Endothelial cell of umbilical vein (primary cell): ENCODE results near the gene DIO1.

Experiments used
- EZH2 ChIP-seq: IDR thresholded peaks from 2 replicates; pipeline ENCODE4 v1.6.1; 2012; ENCODE audit warnings: borderline replicate concordance, low read depth, mild to moderate bottlenecking, moderate library complexity, low read length, inconsistent platforms; ENCODE audit not compliant: severe bottlenecking
- POLR2A ChIP-seq: IDR thresholded peaks from 2 replicates; pipeline ENCODE4 v1.6.1; 2012; ENCODE audit warnings: low read depth, mild to moderate bottlenecking, control low read depth, low read length
- POLR2AphosphoS5 ChIP-seq: IDR thresholded peaks from 2 replicates; pipeline ENCODE4 v1.6.1; 2012; ENCODE audit warnings: low read depth, mild to moderate bottlenecking, control low read depth, low read length, moderate library complexity; ENCODE audit not compliant: insufficient read depth
- TF ChIP-seq, protein P1 (sequence below), 2 donors: IDR thresholded peaks; 1 replicate in 1 of 2; 2 replicates in 1 of 2; pipeline ENCODE4 v1.5.1; 2011; ENCODE audit warnings: low read length in 2 of 2, mild to moderate bottlenecking in 2 of 2, moderate library complexity in 2 of 2, control low read depth in 1 of 2, inconsistent platforms in 1 of 2, low read depth in 1 of 2; ENCODE audit not compliant: insufficient read depth in 1 of 2; ENCODE audit errors: extremely low read depth in 1 of 2

DNA sequence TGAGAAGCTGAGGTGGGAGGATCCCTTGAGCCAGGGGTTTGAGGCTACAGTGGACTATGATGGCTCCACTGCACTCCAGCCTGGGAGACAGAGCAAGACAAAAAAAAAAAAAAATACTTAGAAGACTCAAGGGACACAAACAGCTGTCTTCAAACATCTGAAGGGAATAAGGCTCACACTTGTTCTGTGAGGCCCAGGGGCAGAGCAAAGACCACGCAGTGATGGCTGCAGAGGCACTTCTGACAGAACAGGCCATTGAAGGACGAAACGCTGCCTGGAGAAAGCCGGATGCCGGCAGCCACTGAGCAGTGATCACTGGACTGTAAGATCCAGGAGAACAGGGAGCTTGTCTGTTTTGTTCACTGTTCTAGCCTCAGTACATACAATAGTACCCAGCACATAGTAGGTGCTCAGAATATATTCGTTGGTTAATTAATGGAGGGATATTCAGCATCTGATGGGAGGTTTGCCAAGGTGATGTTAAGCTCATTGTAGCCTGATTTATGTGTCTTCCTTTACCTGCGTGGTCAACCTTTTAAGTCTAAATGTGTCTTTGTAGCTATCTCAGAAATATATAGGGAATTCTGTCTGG lies 43.8 kb upstream of the DIO1 start:
- TF ChIP-seq POLR2A (no peak), EZH2 (no peak), POLR2AphosphoS5 (no peak)
- TF ChIP-seq, protein P1, sequence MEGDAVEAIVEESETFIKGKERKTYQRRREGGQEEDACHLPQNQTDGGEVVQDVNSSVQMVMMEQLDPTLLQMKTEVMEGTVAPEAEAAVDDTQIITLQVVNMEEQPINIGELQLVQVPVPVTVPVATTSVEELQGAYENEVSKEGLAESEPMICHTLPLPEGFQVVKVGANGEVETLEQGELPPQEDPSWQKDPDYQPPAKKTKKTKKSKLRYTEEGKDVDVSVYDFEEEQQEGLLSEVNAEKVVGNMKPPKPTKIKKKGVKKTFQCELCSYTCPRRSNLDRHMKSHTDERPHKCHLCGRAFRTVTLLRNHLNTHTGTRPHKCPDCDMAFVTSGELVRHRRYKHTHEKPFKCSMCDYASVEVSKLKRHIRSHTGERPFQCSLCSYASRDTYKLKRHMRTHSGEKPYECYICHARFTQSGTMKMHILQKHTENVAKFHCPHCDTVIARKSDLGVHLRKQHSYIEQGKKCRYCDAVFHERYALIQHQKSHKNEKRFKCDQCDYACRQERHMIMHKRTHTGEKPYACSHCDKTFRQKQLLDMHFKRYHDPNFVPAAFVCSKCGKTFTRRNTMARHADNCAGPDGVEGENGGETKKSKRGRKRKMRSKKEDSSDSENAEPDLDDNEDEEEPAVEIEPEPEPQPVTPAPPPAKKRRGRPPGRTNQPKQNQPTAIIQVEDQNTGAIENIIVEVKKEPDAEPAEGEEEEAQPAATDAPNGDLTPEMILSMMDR (IDR thresholded peaks at IDR 0.05; ENCODE audit: extremely low read depth in 1 of 2, insufficient read depth in 1 of 2, low read depth in 1 of 2, low read length in 2 of 2): no peak
